Esophagus muscularis mucosa (tissue), 4 donors: ENCODE data around the gene TTBK2. TPM values are rescaled to one million over a fixed set of nuclear protein-coding genes. Genes with fewer than 3 reads are reported as not detected.

Source experiments
- DNase-seq: peaks from one replicate; pipeline ENCODE4 v3.0.0-alpha.2; 2017; ENCODE audit errors: extremely low spot score
- H3K27ac ChIP-seq, 4 donors: fragments of 200-600 bp; sonication (generic); replicated peaks in 1 of 4; 1 replicate in 3 of 4; 2 replicates in 1 of 4; pipeline ENCODE4 v1.5.1; 2016 to 2019; ENCODE audit warnings: mild to moderate bottlenecking in 1 of 4
- H3K27me3 ChIP-seq, 4 donors: fragments of 200-600 bp; sonication (generic); one replicate each; pipeline versions ENCODE4 v1.5.1 to v1.6.0; 2016 to 2019
- H3K36me3 ChIP-seq, 4 donors: fragments of 200-600 bp; sonication (generic); one replicate each; pipeline ENCODE4 v1.5.1; 2016 to 2019
- H3K4me1 ChIP-seq, 4 donors: fragments of 200-600 bp; sonication (generic); one replicate each; pipeline ENCODE4 v1.5.1; 2016 to 2019
- H3K4me3 ChIP-seq, 4 donors: fragments of 200-600 bp; sonication (generic); 1 replicate in 2 of 4; 2 replicates in 2 of 4; pipeline ENCODE4 v1.5.1; 2016 to 2019; ENCODE audit warnings: mild to moderate bottlenecking in 4 of 4, moderate library complexity in 1 of 4
- H3K9me3 ChIP-seq, 4 donors: fragments of 200-600 bp; sonication (generic); 1 replicate in 3 of 4; 2 replicates in 1 of 4; pipeline ENCODE4 v1.5.1; 2016 to 2019
- CTCF ChIP-seq, 3 experiments: fragments of 200-600 bp in 2 of 3; fragments of 450-650 bp in 1 of 3; sonication (generic) in 2 of 3; IDR thresholded peaks; one replicate each; pipeline ENCODE4 v1.5.1; 2017 to 2019; ENCODE audit warnings: antibody characterized with exemption in 3 of 3, mild to moderate bottlenecking in 2 of 3, moderate library complexity in 1 of 3
- EP300 ChIP-seq: sonication (generic); formaldehyde crosslinking; IDR thresholded peaks from one replicate; pipeline ENCODE4 v1.6.1; 2017; ENCODE audit warnings: antibody characterized with exemption
- POLR2A ChIP-seq: fragments of 450-650 bp; IDR thresholded peaks from one replicate; pipeline ENCODE4 v1.6.1; 2017; ENCODE audit warnings: antibody characterized with exemption, moderate library complexity, mild to moderate bottlenecking, low read depth
- POLR2AphosphoS5 ChIP-seq, 2 donors: sonication (generic); formaldehyde crosslinking; IDR thresholded peaks; one replicate each; pipeline ENCODE4 v1.6.1; 2017; ENCODE audit warnings: antibody characterized with exemption in 2 of 2
- WGBS: methylation state at CpG from one replicate; pipeline ENCODE4 v1.1.5; 2018; 5-methylcytosine and 5-hydroxymethylcytosine counted together
- intact Hi-C: fragments of 100-400 bp; cut with DNase I; formaldehyde crosslinking; loops from one replicate; pipeline ENCODE4 v1.15.1; 2023
- total RNA-seq, 4 donors: library from RNA; depleted of rRNA; stranded (reverse); fragments of >200 nt; gene quantifications; one replicate each; pipeline versions ENCODE4 v1.1.0 to v1.2.1, GENCODE V29; 2016

The TTBK2 gene
- total RNA-seq, 4 donors from 2014 or later = 19.4 to 33.0 (median 25.1) TPM

DNA sequence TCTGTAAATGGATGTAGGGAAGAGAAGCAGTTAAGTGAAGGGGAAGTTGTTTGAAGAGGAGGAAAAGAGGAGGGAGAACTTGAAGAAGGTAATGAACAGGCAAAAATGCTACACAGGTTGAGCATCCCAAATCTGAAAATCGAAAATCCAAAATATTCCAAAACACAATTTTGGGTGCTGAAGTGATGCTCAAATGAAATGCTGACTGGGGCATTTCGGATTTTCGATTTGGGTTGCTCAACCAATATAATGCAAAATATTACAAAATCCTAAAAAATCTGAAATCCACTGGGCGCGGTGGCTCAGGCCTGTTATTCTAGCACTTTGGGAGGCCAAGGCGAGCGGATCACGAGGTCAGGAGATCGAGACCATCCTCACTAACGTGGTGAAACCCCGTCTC is 121.8 kb downstream of the TTBK2 start:
- TF ChIP-seq CTCF (IDR thresholded peaks at IDR 0.05) = no peak
- TF ChIP-seq POLR2AphosphoS5 (IDR thresholded peaks at IDR 0.05) = no peak
- no peak for TF ChIP-seq POLR2A
- TF ChIP-seq EP300 = no peak
- no peaks in the 10 kb centered on the region for H3K9me3 ChIP-seq
- no peak overlapping the region for H3K27ac ChIP-seq
- H3K4me3 ChIP-seq = no peak overlapping the region
- 96% methylated on average over 11 of the region's 11 CpGs for WGBS
- DNase-seq = no peak
- peaks cover 0 to 50% (median 41%) of the 10 kb centered on the region in 4 donors for H3K36me3 ChIP-seq
- H3K4me1 ChIP-seq = no peaks in the 10 kb centered on the region
- no peaks in the 10 kb centered on the region for H3K27me3 ChIP-seq
- intact Hi-C loops = no loop called here

DNA sequence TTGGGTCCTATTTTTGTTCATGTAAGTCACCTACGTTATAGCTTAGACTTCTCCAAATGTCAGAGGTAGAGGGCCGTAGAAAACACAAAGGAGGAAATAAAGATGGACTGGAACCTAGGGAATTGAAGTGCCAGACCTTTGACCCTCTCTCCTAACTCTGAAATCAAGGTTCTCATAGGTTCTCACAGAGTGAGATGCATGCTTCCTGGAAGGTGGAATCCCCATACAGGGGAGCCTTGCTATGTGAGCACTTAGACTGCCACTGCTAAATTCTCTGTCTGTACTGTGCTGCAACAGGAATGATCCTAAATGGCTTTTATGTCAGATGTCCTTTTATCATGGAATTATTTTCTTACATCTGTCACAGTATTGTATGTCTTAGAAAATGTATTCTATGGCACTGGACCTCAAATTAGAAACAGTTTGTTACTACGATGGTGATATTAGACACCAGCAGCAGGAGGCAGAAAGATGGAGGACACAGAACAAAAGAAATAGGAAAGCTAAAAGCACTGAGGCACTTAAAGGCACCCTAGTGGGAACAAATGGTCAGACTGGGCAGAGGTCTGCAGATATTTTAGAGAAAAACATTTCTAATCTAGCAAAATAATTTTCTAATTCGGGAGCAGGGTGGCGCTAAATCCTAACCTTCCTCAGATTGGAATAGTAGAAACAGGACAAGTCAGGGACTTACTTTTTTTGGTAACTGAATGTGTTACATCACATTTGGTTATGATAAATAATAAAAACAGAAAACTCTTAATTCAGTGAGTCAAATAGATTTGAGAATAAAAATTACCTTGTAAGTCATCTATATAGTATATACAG is 123.4 kb downstream of the TTBK2 start:
- Histone ChIP-seq H3K9me3 (no peaks in the 10 kb centered on the region), H3K4me3 (no peak overlapping the region), H3K27me3 (no peaks in the 10 kb centered on the region), H3K36me3 (peaks cover 0 to 45% (median 32%) of the 10 kb centered on the region in 4 donors), H3K4me1 (no peaks in the 10 kb centered on the region), H3K27ac (no peak overlapping the region)
- TF ChIP-seq POLR2A = no peak
- no peak for TF ChIP-seq EP300
- TF ChIP-seq POLR2AphosphoS5 (IDR thresholded peaks at IDR 0.05) = no peak
- TF ChIP-seq CTCF (IDR thresholded peaks at IDR 0.05) = no peak
- no peak for DNase-seq
- 83% methylated on average over 5 of the region's 5 CpGs for WGBS
- intact Hi-C loops = no loop called here

GRCh38 chr15:42788725-42789124 is 131.9 kb downstream of the TTBK2 start:
- Histone ChIP-seq H3K4me3 (no peak overlapping the region), H3K27me3 (no peaks in the 10 kb centered on the region), H3K9me3 (no peaks in the 10 kb centered on the region), H3K36me3 (peaks cover 0 to 35% (median 11%) of the 10 kb centered on the region in 4 donors), H3K4me1 (no peaks in the 10 kb centered on the region), H3K27ac (no peak overlapping the region)
- DNase-seq = no peak
- intact Hi-C loops = no loop called here
- no peak for TF ChIP-seq POLR2AphosphoS5 (IDR thresholded peaks at IDR 0.05)
- TF ChIP-seq EP300 = no peak
- no peak for TF ChIP-seq POLR2A
- no peak for TF ChIP-seq CTCF (IDR thresholded peaks at IDR 0.05)

DNA sequence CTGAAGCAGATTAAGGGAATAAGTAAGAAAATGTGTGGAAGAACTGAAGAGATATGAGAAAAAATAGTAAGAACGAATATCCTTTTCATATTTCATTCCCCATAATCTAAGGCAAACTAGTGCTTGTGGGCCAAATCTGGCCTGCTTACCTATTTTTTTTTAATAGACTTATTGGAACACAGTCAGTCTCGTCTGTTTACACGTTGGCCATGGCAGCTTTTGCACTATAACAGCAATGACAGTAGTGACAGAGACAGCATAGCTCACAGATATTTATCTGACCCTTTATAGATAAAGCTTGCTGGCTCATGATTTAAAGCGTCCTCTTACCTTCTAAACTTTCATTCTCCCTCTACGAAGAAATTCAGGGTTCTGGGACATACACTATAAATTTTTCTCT is 133.6 kb downstream of the TTBK2 start:
- DNase-seq = no peak
- no peak overlapping the region for H3K4me3 ChIP-seq
- no peaks in the 10 kb centered on the region for H3K27me3 ChIP-seq
- H3K4me1 ChIP-seq = no peaks in the 10 kb centered on the region
- H3K9me3 ChIP-seq = no peaks in the 10 kb centered on the region
- no peak overlapping the region for H3K27ac ChIP-seq
- no peak for TF ChIP-seq CTCF (IDR thresholded peaks at IDR 0.05)
- no peak for TF ChIP-seq POLR2A
- TF ChIP-seq POLR2AphosphoS5 (IDR thresholded peaks at IDR 0.05) = no peak
- TF ChIP-seq EP300 = no peak
- 89% methylated on average over 5 of the region's 5 CpGs for WGBS
- intact Hi-C loops = no loop called here
- H3K36me3 ChIP-seq = peaks cover 0 to 40% (median 16%) of the 10 kb centered on the region in 4 donors
